CD4-positive, alpha-beta T cell treated with Interleukin-4 for 1 hour (primary cell): ENCODE measurements around the gene TM9SF4.

Experiments used
- DNase-seq, 2 donors: peaks; one replicate each; pipeline ENCODE4 v3.0.0-alpha.2; 2020 to 2022

The TM9SF4 gene

GRCh38 chr20:32130965-32131364, 21.5 kb downstream of the TM9SF4 start:
- DNase-seq, result no peak

GRCh38 chr20:32132911-32133549, 23.5 kb downstream of the TM9SF4 start:
- DNase-seq, result no peak

- no peak for DNase-seq
Observed at GRCh38 chr20:32134026-32134425, 24.5 kb downstream of the TM9SF4 start.

DNA sequence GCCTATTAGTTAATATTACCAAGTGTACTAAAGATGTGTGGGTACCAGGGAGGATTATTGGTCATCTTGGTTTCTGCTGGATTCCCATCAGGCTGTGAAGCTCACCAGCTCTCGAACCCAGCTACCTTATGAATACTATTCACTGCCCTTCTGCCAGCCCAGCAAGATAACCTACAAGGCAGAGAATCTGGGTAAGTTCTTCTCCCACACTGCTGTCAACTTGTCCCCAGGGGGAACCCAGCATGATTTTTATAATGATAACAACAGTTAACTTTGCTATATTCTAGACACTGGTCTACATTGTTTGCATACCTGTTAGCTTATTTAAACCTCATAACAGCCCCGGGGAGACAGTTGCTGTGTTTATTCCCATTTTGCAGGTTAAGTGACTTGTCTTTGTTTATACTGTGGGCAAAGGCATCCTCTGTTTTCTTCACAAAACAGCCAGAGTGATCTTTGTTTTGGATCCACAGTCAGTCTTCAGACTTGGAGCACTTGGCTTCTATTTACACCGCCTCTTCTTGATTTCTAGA, 26.5 kb downstream of the TM9SF4 start:
- DNase-seq, result no peak

- no peak for DNase-seq
Observed at GRCh38 chr20:32138921-32139320, 29.4 kb downstream of the TM9SF4 start.

DNA sequence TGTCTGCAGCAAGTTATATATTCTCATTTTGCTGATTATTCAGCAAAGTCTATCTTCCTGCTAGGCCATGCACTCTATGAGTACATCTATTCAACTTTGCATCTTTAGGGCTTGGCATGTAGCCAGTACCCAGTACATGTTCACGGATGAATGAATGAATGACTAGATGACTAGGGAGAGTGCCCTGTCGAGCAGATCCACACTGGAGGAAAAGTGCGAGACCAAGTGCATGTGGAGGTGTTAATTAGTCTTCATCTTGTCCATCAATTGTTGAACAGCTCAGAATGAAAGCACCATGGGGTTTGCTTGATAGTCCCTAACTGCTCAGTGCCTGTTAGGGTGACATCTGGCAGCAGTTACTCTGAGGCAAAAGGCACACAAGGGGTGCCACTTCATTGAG, 30.4 kb downstream of the TM9SF4 start:
- no peak for DNase-seq

- DNase-seq, result no peak
Observed at GRCh38 chr20:32140603-32141002, 31.1 kb downstream of the TM9SF4 start.

DNA sequence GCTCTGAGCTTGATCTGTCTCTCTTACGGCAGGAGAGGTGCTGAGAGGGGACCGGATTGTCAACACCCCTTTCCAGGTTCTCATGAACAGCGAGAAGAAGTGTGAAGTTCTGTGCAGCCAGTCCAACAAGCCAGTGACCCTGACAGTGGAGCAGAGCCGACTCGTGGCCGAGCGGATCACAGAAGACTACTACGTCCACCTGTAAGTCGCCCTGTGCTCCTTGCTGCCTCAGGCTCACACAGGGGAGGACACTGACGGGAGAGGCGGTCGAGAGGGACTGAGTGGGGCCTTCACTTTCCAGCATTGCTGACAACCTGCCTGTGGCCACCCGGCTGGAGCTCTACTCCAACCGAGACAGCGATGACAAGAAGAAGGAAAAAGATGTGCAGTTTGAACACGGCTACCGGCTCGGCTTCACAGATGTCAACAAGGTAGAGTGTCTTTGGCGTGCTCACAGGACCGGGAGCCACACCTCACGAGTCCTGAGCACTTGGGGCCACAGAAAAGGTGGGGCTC, 32.0 kb downstream of the TM9SF4 start:
- DNase-seq, result no peak

DNA sequence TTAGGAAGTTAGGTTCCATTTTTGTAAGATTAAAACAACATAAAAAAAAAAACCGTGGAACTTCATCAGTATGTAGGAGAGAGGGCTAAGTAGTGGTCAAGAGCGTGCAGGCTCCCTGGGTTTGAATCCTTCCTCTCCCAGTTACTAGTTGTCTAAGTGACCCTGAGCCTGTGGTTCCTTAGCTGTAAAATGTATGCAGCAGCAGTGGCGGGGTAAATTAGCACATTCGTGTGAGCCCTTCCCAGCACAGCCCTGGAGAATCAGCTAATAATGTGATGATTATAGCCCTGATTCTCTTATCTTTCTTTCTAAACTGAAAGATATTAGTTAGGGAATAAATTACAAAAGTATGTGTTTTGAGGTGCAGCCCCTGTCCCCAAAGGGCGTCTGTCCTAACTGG, 32.6 kb downstream of the TM9SF4 start:
- no peak for DNase-seq

GRCh38 chr20:32142991-32143390, 33.5 kb downstream of the TM9SF4 start:
- no peak for DNase-seq

GRCh38 chr20:32144898-32145662, 35.6 kb downstream of the TM9SF4 start:
- DNase-seq, result no peak

DNA sequence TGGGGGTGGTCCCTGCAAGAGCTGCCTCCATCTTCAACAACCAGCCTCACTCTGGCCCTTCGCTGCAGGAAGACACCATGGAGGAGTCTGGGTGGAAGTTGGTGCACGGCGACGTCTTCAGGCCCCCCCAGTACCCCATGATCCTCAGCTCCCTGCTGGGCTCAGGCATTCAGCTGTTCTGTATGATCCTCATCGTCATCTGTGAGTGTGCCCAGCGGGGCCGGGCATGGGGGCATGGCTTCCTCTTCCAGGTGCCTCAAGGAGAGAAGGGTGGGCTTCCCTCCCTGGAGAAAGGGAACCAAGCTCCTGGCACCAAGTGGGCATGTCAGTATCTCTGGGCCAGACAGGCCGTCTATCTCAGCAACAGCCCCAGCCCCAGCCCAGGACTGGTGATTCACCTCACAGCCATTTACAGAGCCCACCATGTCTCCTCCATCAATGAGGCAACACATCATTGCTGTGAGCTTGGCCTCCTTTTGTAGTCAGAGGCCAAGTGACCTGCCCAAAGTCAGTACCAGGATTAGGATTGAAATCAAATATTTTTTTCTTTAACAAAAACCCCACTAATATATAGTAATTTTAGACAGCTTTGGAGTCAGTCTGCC, 40.2 kb downstream of the TM9SF4 start:
- DNase-seq, result no peak

GRCh38 chr20:32150291-32150848, 40.9 kb downstream of the TM9SF4 start:
- DNase-seq, result no peak

- DNase-seq, result no peak
Observed at GRCh38 chr20:32152421-32153155, 43.1 kb downstream of the TM9SF4 start.

GRCh38 chr20:32153156-32153665, 43.7 kb downstream of the TM9SF4 start:
- DNase-seq, result no peak

DNA sequence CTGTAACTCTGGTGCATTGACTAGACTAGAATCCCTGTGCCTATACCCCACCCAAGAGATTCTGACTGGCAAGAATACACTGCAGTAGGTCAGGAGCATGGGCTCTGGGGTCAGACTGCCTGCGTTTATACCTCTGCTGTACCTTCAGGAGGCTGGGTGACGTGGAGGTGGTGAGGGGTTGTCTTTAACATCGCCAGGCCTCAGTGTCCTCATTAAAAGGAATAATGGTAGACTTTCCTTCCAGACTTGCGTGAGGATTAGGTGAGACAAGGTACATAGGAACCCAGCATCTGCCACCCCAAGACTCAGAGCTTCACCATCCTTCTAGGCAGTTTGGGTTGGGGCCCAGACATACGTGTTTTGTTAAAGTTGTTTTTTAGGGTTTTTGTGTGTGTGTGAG, 44.3 kb downstream of the TM9SF4 start:
- DNase-seq, result no peak

DNA sequence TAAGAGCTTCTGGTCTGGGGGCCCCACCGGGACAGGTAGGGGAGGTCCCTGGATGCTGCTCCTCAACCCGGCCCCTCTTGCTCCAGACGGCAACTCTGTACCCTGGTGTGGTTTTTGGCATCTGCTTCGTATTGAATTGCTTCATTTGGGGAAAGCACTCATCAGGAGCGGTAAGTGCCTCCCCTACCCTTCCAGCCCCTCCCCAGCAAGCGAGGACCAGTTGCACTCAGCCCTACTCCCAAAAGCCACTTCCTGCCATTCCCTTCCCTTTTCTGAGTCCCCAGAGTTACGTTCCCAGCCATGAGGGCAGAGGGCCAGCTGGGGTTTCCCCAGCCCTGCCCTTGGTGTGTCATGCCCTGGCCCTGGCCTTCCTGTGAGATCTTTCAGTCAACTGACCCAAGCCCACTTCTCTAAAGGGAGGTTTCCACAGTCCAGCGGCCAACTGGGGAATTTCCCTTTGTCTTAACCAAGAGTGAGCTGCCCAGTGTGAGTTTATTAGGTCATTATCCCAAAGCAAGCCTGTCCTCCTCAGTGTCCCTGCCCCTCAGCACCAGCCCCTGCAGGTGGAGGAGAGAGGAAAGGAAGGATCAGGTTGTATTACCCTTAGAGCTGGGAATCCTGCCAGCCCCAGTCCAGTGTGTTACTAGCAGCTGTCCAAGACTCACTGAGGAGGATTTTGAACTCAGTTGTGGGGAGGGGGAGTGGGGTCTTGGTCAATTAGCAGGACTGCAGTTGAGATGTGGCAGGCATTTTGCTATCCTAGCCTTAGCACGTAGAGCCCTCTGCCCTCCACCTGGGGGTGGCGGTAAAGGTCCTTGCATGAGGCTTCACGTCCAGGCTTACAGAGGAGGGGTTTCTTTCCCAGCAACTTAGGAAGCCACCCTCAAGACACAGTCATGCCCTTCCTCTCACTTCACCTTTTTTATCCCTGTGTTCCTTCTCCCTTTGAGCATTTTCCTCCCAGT, 45.8 kb downstream of the TM9SF4 start:
- DNase-seq, result peak; percentile 38 to 87

DNA sequence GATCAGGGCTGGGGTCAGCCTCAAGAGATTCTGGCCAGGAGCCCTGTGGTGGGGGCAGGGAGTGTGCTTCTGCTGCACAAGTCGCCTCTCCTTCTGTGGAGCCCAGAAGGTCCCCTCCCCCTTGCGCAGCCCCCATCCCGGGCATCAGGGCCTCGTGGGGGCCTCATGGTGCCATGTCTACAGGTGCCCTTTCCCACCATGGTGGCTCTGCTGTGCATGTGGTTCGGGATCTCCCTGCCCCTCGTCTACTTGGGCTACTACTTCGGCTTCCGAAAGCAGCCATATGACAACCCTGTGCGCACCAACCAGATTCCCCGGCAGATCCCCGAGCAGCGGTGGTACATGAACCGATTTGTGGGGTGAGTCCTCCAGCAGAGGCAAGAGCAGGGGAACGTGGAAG, 48.1 kb downstream of the TM9SF4 start:
- no peak for DNase-seq

DNA sequence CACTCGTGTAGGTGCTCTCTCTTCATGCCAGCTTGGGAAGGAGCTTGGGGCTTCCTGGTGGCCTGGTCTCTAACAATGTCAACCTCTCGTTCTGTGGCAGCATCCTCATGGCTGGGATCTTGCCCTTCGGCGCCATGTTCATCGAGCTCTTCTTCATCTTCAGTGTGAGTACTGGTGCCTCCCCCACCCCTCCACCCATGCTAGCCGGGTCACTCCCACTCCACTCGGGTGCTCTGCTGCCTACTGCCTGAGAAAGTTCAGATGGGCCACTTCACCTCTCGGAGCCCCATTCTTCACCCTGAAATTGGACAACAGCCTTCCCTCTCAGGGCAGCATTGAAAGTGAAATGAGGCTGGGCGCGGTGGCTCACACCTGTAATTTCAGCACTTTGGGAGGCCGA, 48.8 kb downstream of the TM9SF4 start:
- no peak for DNase-seq

- DNase-seq, result no peak
Observed at GRCh38 chr20:32158943-32159660, 49.6 kb downstream of the TM9SF4 start.
